ENCODE results near the gene AMT.
"Not testable (repeated sequence)": the region's sequence is repeated elsewhere in the genome, so short reads cannot be mapped to it uniquely, and the experiment has no call there.

AMT gene

DNA sequence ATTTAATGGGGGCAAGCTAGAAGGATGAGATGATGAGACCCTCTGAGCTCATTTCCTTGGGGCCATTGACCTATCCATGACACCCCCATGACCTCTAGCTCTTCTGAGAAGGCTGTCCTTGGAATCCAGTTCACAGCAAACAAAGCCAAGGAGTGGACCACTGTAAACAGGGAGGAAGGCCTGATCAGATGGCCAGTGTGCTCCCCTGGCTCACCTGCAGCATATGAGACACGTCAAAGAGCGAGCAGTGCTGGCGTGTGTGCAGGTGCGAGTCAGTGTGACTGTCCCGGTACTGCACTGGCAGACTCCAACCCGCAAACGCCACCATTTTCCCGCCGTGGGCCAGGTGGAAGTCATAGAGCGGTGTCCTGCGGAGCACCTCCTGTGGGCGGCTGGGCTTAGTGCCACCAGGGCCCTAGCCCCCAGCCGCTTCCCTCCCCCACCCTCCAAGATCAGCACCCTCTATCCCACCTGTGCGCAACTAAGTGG, 339 bp downstream of the AMT start:
- DNase-seq: no peak

DNA sequence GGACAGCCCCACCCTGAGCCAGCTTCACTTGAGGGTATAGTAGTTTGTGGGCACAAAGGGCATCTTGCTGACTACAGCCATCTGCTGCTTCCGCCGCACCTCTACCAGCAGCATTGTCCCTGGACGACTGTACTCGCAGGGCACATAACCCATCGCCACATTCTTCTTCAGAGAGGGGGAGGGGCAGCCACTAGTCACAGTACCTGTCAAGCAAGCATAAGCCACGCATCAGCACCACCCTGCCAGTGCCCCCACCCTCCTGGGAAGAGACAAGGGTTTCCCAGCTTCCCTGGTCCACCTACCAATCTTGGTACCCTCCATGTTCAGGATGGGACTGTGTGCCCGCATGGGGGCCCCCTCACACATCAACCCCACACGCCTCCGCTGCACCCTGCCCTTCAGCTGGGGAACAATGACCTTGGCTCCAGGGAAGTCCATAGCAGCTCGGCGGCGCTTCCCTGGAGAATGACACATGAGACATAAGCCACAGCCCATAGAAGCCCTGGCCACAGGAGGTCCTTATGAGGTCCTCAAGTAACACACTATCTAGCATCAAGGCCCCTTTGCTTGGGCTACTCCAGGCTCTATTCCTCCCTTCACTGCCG, 4.7 kb downstream of the AMT start:
- no peak for DNase-seq

DNA sequence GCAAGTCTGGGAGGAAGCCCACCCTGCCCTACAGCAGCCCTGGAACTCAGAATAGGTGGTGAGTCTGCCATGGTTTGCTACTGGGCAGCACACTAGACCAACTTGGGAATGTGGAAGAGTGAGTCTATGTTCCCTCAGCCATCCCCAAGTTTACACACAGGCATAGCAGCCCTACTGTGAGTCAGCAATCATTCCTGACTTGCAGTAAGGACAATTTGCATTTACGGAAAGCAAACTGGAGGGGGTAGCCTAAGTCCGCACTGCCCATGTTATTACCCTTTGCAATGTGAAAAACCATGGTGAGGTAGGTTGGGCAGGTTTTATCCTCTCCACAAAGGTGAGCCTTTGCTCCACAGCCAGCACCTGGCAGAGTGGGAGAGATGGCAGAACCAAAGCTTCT, 5.4 kb downstream of the AMT start:
- DNase-seq: no peak

DNA sequence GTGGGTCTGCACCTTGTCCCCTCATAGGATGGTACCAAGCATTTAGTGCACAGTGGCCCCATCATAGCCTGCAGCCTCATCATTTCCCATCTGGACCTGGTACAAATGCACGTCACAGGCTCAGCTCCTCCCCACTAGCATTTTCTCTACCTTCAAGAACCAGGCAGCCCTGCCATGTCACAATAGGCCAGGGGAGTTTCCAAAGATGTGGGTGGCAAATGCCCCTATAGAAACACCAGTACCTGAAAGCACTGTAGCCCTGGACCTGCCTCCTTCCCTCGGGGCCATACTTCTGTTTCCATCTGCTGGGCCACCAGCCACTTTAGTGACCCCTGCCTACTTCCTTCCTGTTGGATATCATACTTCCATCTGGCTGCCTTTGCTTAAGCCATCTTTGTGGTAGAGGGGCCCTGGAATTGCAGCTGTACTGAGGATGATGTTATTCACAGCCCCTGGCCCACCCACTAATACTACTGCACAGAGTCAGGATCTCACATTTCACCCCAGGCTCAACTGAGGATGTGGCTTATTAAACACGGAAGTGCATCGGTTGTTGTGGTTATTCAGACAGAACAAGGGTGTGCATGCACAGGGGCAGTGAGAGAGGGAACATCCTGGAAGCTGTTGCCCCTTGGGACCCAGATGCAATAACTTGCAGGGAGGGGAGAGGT, 6.2 kb downstream of the AMT start:
- peak in 1 of 2 donors; percentile 52 for DNase-seq

DNA sequence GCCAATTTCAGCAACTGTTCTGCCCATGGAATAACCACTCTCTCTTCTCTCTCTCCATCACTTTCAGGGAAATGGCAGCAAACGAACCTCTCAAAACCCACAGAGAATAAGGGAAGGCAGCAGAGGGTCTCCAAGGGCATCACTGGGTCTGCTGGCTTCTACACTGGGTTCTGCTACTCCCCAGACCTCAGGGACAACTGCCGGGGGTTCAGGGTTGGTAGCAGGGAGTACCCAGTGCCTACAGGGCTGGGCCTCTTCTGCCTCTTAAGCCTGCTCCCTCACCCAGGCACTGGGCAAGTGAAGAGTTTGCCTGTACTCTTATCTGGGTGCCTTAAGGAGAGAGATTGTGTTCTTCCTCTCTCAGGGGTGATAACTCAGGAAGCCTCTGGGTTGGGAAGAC, 7.5 kb downstream of the AMT start:
- no peak for DNase-seq

DNA sequence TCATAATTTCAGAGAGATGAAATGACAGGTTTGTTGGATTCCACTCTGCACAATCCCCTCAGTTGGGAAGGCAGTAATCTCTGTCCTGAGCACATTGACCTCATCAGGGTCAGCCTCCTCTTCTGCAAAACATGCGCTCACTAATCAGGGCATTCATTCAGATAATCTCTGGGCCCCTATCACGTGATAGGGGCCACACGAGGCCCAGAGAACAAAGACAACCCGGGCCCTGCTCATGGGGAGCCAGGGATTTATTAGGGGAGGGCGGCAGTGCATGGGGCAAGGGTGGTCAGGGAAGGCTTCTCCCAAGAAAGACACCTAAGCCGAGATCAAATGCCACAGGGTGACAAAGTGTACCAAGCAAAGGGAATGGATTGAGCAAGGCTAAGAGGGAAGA, 8.9 kb downstream of the AMT start:
- no peak for DNase-seq

DNA sequence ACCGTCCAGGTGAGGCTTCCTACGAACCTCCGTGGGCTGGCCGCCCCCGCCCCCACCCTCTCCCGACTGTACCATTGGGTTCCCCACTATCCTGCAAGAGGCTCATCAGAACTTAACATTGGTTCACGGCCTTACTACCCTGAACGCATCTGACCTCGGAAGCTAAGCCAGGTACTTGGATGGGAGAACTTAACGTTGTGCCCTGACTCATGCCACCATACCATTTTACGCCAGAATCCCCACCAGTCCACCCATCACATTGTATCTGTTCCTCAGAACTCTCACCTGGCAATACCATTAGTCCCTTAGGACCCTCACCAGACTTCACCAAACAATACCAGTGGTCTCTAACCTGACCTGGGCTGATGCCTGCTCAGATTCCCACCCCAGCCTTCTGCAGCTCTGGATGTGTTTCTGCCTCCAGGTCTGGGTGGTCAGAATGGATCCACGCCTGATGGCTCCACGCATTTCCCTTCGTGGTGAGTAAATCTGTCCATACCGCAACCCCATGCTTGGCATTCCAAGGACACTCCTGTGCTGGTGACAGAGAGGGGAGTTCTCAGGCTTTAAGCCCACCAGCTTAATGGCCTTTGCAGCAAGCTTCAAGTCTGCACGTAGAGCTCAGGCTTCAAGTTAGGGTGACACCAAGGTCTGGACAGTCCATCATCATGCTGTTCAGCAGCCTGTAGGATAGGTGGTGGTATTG, 9.5 kb downstream of the AMT start:
- no peak for DNase-seq

DNA sequence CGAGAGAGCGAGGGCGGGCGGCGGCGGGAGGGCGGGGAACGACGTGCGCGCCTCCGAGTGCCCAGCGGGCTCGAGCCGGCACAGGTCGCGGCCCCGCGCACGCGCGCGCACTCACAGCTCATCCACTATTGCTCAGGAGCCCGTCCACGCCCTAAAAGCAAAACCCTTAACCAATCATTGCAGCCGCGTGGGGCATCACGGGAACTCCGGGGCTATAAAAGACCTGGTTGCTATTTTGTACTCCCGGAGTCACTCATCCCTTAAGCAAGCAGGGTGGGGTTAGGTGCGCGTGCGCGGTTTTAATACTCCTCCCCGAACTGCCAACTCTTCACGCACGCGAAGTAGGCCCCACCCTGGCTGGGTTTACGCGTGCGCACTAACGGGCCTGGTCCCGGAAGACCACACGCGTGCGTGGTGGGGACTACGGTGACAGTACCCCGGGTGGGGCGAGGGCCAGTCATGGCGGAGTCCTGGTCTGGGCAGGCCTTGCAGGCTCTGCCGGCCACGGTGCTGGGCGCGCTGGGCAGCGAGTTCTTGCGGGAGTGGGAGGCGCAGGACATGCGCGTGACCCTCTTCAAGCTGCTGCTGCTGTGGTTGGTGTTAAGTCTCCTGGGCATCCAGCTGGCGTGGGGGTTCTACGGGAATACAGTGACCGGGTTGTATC, 10.2 kb downstream of the AMT start, which contains the start of the genes RHOA and TCTA:
Gene RHOA, minus strand, starts transcription at position 9 of the 664 bp plus-strand sequence. CDS start 36,387 bp downstream, outside the sequence.
Gene TCTA, plus strand, starts transcription at position 456 of the 664 bp plus-strand sequence. Its CDS starts 4 bp downstream, at position 460.
- peak; percentile 99 for DNase-seq

DNA sequence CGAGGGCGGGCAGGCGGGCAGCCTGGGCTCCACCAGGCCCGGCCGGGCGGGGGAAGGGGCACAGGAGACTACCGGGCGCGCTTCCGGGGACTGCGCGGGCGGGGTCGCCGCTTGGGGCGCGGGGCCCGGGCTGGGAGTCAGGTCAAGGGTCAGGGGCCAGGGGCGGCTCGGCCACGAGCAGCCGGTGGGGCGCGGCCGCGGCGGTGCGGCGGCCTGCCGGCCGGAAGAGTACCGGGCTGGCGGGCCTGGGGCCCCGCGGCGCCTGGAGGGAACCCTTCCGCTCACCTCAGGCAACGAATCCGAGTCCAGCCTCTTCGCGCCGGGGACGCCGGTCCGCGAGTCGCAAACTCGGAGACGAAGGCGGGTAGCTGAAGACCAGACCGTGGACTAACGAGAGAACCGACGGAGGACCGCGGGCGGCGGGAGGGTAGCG, 10.7 kb downstream of the AMT start:
- no peak for DNase-seq

DNA sequence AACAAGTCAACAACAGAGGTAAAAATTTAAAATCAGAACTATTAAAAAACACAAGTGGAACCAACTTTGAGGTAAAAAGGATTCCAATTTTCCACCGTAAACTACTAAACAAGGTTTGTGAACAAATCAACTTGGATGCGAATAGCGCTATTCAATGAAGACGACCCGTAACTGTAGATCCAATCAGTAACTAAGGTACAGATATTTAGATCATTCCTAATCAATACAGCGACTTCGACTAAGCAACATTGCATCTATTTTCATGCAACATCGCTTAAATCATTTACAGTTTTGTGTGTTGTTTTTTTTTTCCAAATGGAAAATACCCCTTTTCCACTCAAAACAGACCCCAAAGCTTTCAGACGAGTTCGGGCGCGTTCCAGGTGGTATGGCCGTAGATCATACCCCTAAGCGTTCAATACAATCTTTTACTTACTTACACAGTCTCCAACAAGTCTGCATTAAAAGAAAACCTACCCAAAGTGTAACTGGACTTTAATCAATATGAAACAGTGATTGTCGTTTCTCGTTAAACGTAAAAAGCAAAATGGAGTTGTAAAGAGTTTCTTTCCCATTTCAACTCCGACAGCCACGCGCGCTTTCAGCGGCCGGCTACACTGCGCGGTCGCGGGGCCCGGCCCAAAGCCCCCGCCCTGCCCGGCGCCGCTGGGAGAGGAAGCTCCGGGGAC, 11.3 kb downstream of the AMT start:
- no peak for DNase-seq

DNA sequence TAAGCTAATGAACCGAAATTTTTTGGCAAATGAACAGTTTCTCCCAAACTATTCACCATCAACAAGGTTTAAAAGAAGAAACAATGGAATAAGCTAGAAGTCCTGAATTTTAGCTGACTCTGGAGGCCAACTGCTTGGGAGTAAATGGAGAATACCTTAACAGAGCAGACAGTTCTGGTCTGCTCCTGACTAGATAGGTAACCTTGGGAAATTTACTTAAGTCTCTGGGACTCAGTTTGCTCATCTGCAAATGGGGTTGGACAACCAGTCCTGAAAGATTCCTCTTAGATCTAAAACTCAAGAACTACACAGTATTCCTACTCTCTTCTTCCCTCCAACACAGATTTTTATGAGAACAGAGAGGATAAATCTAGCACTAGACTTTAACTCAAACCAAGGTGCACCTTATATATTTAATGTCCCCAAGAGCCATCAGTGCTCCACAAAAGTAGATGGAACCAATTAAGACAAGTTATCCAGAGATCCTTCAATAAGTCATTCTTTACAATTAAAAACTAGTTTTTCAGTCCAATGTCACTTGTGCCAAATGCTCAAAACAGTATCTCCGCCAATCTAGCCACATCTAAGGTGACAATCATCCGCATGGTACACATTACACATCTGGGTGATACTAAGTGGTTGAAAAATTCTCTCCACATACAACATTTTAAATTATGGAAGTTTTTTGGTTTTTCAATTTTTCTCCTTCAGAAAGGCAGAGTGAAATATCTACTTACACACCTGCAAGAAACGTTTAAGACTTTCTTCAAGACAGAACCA, 12.0 kb downstream of the AMT start:
- no peak for DNase-seq

DNA sequence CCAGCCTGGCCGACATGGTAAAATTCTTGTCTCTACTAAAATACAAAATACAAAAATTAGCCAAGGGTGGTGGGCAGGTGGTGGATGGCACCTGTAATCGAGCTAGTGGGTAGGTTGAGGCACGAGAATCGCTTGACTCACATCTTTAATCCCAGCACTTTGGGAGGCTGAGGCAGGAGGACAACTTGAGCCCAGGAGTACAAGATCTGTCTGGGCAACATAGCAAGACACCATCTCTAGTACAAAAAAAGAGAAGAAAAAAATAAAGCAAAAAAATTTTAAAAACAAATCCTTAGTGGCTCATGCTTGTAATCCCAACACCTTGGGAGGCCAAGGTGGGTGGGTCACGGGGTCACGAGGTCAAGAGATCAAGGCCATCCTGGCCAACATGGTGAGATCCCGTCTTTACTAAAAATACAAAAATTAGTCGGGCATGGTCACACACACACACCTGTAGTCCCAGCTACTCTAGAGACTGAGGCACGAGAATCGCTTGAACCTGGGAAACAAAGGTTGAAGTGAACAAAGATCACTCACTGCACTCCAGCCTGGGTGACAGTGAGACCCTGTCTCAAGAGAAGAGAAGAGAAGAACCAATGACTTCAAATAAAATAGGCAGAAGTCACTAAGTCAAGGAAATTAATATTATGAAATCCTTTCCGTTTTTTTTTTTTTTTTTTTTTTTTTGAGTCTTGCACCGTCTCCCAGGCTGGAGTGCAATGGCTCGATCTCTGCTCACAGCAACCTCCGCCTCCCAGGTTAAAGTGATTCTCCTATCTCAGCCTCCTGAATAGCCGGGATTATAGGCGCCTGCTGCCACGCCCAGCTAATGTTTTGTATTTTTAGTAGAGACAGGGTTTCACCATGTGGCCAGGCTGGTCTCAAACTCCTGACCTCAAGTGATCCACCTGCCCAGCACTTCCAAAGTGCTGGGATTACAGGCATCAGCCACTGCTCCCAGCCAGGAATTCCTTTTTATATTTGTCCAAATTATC, 15.4 kb downstream of the AMT start:
- no peak for DNase-seq

DNA sequence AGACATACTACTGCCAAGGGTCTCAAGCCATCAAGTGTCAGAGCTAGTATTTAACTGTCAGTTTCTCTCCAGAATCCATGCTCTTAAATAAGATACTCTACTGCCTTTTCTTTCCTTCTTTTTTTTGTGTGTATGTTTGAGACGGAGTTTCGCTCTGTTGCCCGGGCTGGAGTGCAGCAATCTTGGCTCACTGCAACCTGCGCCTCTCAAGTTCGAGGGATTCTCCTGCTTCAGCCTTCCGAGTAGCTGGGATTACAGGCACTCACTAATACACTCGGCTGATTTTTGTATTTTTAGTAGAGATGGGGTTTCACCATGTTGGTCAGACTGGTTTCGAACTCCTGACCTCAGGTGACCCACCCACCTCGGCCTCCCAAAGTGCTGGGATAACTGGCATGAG, 16.7 kb downstream of the AMT start:
- not testable (repeated sequence) for DNase-seq

DNA sequence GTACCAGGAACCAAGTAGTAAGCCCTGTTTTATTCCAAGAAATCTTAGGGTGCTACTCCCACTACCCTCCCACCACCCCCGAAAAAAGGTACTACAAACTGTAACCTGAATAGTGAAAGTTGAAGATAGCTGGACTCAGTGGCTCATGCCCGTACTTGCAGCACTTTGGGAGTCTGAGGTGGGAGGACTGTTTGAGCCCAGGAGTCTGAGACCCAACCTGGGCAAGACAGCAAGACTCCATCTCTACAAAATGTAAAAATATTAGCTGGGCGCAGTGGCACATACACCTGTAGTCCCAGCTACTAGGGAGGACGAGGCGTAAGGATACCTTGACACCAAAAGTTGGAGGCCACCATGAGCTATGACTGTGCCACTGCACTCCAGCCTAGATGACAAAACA, 18.4 kb downstream of the AMT start:
- no peak for DNase-seq

DNA sequence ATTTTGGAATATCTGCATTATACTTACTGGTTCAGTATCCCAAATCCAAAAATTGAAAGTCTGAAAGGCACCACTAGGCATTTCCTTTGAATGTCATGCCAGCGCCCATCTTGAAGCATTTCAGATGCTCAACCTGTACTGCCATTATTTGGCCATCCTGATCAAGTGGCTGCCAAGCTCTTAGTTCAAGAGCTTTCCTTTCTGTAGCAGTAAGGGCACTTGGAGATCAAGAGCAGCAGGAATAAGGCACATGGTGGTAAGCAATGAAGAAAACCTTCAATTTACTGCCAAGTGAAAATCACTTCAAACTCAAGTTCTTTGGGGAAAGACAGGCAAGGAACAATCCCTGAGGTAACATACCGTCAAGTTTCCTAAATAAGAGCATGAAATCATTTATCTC, 20.5 kb downstream of the AMT start:
- DNase-seq: no peak

DNA sequence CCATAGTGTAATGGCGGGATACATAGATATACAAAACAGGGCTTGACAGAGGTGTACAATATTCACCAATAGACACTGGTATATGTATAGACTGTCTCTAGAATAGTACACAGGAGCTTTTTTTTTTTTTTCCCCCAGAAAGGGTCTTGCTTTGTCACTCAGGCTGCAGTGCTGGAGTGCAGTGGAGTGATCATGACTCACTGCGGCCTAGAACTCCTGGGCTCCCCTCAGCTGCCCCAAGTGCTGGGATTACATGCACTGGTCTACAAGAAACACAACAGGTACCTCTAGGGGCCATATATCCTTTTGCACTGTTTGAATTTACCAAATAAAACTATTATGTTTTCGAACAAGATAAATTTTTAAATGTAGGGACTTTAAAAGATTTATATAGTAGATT, 22.8 kb downstream of the AMT start:
- DNase-seq: no peak

DNA sequence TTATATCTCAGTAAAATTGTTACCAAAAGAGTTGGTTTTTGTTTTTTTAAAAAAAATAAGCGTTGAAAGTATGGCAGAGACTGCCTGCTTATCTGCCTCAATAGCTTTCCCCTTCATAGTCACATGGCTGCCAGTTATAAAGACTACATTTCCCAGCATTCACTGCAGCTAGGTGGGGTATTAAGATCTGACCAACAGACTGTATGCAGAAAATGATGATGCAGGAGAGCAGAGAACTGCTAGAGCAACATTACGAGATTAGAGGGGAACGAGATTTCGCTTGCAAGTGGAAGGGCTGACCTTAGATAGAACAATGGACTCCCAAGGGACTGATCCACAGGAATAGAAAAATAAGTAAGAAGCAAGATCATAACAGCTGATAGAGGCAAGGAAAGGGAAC, 24.8 kb downstream of the AMT start:
- no peak for DNase-seq

DNA sequence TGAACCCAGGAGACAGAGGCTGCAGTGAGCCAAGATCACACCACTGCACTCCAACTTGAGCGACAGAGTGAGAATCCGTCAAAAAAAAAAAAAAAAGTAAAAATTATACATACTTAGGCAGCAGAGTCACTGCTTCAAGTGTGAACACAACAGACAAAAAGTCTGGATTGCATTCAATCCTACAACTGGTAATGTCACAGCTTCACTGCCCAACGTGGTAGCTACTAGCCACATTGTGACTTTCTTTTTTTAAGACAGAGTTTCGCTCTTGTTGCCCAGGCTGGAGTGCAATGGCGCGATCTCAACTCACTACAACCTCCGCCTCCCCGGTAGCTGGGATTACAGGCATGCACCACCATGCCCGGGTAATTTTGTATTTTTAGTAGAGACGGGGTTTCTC, 31.0 kb downstream of the AMT start:
- not testable (repeated sequence) for DNase-seq

DNA sequence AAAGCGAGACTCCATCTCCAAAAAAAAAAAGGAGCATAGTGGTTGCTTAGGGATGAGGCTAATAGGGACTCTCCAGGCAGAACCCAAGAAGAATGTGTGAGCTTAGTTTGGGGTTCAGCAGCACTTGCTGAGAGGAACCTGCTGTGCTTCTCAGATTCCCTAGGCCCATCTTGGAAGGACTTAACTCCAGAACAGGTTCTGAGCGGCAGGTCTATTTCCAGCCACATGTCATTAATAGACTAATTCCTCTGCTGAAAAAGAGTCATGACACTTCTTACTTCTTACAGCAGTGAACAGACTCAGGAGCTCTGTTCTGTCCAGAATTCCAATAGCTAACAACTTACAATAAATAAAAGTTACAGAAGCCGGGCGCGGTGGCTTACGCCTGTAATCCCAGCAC, 33.0 kb downstream of the AMT start:
- no peak for DNase-seq

DNA sequence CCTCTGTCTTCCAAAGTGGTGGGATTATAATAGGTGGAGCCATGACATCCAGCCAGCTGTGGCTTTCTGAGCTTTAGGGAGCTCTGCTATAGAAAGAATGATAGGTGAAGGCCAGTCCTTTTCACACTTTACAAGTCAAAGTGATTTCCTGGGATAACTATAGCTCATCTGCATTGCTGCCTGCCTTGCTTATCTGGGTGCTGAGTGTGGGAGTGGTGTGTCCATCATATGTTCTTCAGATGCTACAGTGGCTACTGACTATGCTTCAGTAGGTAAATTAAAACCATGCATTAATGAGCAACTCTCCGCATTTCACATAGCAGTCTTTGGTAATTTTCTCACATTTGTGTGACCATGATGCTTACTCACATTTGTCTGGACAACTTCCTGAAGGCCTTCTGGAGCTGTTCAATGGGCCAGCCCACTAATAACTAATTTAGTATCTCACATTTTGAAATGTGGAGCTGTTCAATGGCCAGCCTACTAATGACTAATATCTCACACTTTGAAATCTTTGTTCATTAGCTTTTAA, 33.9 kb downstream of the AMT start:
- DNase-seq: no peak

All from bone marrow (tissue), 2 donors.